Measurements from ENCODE around the gene TRIP12.

GRCh38 chr2:229774237-229774636, 147.6 kb downstream of the TRIP12 start:
- TF ChIP-seq YY1 (IDR thresholded peaks at IDR 0.05; ENCODE audit: insufficient read depth, insufficient read length) (no peak), ZNF274 (IDR thresholded peaks at IDR 0.05; ENCODE audit: low read depth, low read length) (no peak)
